Hepatocyte (in vitro differentiated cells): ENCODE data around the gene PPP1CA.

Source experiments
- CTCF ChIP-seq: fragments of 200-600 bp; sonication (generic); IDR thresholded peaks from 2 replicates; pipeline ENCODE4 v1.5.1; 2016; ENCODE audit warnings: antibody characterized with exemption, mild to moderate bottlenecking; ENCODE audit not compliant: poor library complexity
- EZH2 ChIP-seq: fragments of 200-600 bp; sonication (generic); IDR thresholded peaks from 2 replicates; pipeline ENCODE4 v1.6.1; 2016; ENCODE audit warnings: antibody characterized with exemption, mild to moderate bottlenecking, borderline replicate concordance
- EZH2phosphoT487 ChIP-seq: fragments of 200-600 bp; sonication (generic); IDR thresholded peaks from one replicate; pipeline ENCODE4 v1.6.1; 2018; ENCODE audit warnings: antibody characterized with exemption, mild to moderate bottlenecking, low read depth, moderate library complexity; ENCODE audit not compliant: unreplicated experiment, severe bottlenecking

GRCh38 chr11:67352546-67353316 is 48.9 kb downstream of the PPP1CA start:
- TF ChIP-seq CTCF (no peak), EZH2phosphoT487 (no peak), EZH2 (no peak)
